SK-N-MC (cell line): ENCODE measurements around the gene INPP5D.
"Not testable (repeated sequence)": the region's sequence is repeated elsewhere in the genome, so short reads cannot be mapped to it uniquely, and the experiment has no call there.

Source experiments
- DNase-seq: peaks from one replicate; pipeline ENCODE4 v3.0.0-alpha.2; 2011; ENCODE audit warnings: low read depth, low spot score
- H3K27ac ChIP-seq: fragments of 200-600 bp; sonication (generic); 2 replicates; pipeline ENCODE4 v1.5.1; 2016; ENCODE audit warnings: mixed run types
- H3K36me3 ChIP-seq: fragments of 200-600 bp; sonication (generic); 2 replicates; pipeline ENCODE4 v1.6.1; 2017; ENCODE audit warnings: antibody characterized with exemption, low read length, mixed read lengths; ENCODE audit not compliant: insufficient read depth
- H3K4me3 ChIP-seq: fragments of 200-600 bp; sonication (generic); 2 replicates; pipeline ENCODE4 v1.5.1; 2016
- H3K9ac ChIP-seq: fragments of 200-600 bp; sonication (generic); 2 replicates; pipeline ENCODE4 v1.8.0; 2017; ENCODE audit warnings: mixed run types, mixed read lengths; ENCODE audit not compliant: insufficient read length
- H3K9me3 ChIP-seq: fragments of 200-600 bp; sonication (generic); 2 replicates; pipeline ENCODE4 v1.6.1; 2017; ENCODE audit warnings: low read depth, mild to moderate bottlenecking, antibody characterized with exemption, low read length, moderate library complexity, mixed read lengths
- EZH2 ChIP-seq: fragments of 200-600 bp; sonication (generic); IDR thresholded peaks from one replicate; pipeline ENCODE4 v1.6.1; 2017; ENCODE audit warnings: antibody characterized with exemption
- FOXP2 ChIP-seq: optimal IDR thresholded peaks from 2 replicates; pipeline ENCODE3; 2011; ENCODE audit warnings: mild to moderate bottlenecking, moderate library complexity; ENCODE audit not compliant: insufficient read depth; ENCODE audit errors: extremely low read length, control extremely low read depth
- POLR2AphosphoS5 ChIP-seq: IDR thresholded peaks from 2 replicates; pipeline ENCODE4 v1.6.1; 2012; ENCODE audit warnings: mild to moderate bottlenecking, low read depth, low read length, borderline replicate concordance

The INPP5D gene

DNA sequence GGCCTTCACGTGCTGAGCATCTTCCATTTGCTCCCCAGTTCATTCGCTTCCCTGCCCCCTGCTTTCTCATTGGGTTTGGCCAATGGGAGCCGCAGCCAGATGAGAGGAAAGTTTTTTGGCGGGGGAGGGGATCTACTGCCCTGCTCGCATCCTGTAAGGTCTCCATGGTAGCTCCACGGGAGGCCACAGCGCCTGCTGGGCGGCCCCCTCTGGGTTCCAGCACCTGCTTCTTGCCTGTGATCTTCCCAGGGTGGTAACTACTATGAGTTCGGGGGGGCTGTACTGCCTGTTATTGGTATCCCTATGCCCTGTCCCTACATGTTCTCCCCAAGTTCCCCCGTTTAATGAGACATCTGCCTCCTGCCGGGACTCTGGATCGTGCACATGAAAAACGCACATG lies 57.2 kb downstream of the INPP5D start:
- Histone ChIP-seq H3K4me3 (no peak overlapping the region), H3K36me3 (no peaks in the 10 kb centered on the region), H3K9me3 (no peaks in the 10 kb centered on the region), H3K27ac (no peak overlapping the region), H3K9ac (no peak overlapping the region)
- no peak for TF ChIP-seq FOXP2
- TF ChIP-seq EZH2, result no peak
- TF ChIP-seq POLR2AphosphoS5, result no peak
- DNase-seq, result no peak

DNA sequence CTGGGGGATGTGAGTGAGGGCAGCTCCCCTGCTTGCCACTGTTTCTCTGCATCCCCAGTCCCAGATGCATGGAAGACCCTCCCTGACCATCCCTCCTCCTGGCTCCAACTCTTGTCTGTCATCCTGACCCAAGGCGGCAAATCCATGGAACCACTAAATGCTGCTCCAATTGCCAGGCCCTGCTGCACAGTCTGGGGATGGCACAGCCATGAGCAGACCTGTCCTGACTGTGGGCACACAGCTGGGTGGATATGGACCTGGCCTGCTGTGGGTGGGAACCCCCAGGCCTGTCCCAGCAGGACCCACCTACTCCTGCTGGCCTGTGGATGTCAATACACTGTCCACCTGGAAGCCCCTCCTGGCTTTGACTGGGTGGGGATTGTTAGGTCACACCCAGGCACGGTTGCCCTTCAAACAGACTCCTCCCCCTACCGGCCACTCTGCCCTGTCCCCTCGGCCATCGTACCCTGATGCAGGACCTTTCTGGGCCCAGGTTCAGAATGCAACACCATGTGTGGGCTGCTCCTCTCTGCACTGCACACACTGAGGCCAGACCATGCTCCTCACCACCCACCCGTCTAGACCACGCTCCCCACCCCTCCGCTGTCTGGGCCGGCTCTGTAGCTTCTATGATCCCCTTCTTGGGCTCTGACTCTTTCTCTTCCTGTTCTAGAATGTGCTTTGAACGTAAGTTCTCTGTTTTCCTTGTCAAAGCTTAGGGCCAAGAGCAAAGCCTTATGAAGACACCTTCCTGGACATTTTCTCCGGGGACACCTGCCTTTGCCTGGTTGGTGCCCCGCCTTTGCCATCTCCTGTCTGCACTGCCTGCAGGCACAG lies 57.9 kb downstream of the INPP5D start:
- no peaks in the 10 kb centered on the region for H3K36me3 ChIP-seq
- no peak overlapping the region for H3K4me3 ChIP-seq
- TF ChIP-seq FOXP2 (no peak), EZH2 (no peak), POLR2AphosphoS5 (no peak)
- H3K9ac ChIP-seq, result no peak overlapping the region
- no peak for DNase-seq
- no peaks in the 10 kb centered on the region for H3K9me3 ChIP-seq
- no peak overlapping the region for H3K27ac ChIP-seq

DNA sequence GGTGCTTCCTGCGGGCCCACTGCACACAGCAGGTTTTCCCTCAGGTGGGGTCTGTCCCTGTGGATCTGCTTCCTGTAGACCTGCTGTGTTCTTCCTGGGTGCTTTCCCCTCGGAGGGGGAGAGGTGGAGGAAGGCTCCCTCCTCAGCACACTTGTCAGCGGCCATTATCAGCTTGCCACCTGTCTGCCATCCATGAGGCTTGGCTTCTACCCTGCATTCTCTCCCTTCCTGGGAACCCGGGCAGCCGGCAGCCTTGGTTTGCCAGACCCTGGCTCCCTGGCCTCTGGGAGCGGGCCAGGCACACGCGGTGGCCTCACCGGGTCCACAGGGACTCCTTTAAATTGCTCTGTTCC lies 58.5 kb downstream of the INPP5D start:
- no peak for DNase-seq
- no peak overlapping the region for H3K27ac ChIP-seq
- no peak overlapping the region for H3K4me3 ChIP-seq
- H3K9me3 ChIP-seq, result no peaks in the 10 kb centered on the region
- no peak for TF ChIP-seq EZH2
- no peak for TF ChIP-seq FOXP2
- TF ChIP-seq POLR2AphosphoS5, result no peak
- no peaks in the 10 kb centered on the region for H3K36me3 ChIP-seq
- H3K9ac ChIP-seq, result no peak overlapping the region

DNA sequence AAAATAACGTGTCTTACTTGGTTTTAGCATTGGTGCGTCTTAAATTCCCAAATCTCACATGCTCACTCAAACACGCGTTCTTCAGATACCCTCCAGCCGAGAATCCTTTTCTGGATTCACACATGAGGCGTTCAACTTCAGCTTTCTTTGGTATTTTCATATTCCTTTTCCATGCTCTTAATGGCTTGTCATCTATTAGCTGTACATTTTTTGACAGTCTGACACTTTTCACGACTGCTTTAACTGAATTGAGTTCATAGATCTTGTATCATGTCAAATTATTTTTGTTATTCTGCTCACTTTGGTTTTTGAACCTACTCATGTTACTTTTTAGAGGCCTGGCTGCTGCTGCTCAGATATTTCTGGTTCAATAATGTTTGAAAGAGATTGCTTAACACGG lies 59.0 kb downstream of the INPP5D start:
- H3K27ac ChIP-seq, result no peak overlapping the region
- TF ChIP-seq POLR2AphosphoS5 (no peak), FOXP2 (no peak), EZH2 (no peak)

DNA sequence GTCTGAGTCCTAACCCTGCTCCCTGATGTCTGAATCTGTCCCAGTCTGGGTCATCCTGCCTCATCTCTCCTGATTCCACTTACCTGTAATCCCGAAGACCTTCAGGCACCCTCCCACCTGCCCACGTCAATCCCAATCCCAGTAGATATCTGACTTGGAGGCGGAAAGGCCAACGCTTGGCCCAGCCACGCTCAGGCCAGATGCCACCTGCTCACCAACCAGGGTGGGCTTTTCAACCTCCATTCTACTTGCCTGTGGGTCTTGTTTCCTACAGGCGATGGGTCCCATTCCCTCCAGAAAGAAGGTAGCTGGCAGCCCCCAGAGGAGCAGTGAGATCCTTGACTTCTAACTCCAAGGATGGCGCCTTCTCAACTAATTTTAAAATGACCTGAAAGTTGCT lies 59.7 kb downstream of the INPP5D start:
- Histone ChIP-seq H3K27ac (no peak overlapping the region), H3K36me3 (no peaks in the 10 kb centered on the region), H3K9me3 (no peaks in the 10 kb centered on the region), H3K9ac (no peak overlapping the region), H3K4me3 (no peak overlapping the region)
- DNase-seq, result no peak
- TF ChIP-seq POLR2AphosphoS5 (no peak), FOXP2 (no peak)

More for the DNA sequence above, 59.0 kb downstream of the INPP5D start:
- Histone ChIP-seq H3K9me3 (no peaks in the 10 kb centered on the region), H3K36me3 (no peaks in the 10 kb centered on the region), H3K9ac (no peak overlapping the region), H3K4me3 (no peak overlapping the region)
- no peak for DNase-seq

DNA sequence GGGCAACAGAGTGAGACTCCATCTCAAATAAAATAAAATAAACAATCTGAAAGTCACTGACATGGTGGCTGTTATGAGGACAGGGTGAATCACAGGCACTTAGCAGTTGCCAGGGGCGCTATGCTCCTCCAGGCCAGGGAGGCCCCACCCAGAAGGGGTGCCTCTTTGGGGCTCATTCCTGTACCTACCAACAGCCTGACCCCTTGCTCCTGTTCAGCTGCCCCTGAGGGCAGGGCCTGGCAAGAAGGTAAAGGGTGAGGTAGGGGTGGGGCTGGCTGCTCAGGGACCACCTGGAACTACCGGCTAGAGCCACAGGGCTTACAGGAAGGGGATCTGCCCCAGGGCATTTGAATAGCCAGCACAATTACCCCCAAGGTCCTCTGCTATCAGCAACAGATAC lies 60.3 kb downstream of the INPP5D start:
- Histone ChIP-seq H3K9me3 (no peaks in the 10 kb centered on the region), H3K36me3 (no peaks in the 10 kb centered on the region), H3K27ac (no peak overlapping the region), H3K9ac (no peak overlapping the region), H3K4me3 (no peak overlapping the region)
- TF ChIP-seq EZH2 (no peak), POLR2AphosphoS5 (no peak), FOXP2 (no peak)
- no peak for DNase-seq

DNA sequence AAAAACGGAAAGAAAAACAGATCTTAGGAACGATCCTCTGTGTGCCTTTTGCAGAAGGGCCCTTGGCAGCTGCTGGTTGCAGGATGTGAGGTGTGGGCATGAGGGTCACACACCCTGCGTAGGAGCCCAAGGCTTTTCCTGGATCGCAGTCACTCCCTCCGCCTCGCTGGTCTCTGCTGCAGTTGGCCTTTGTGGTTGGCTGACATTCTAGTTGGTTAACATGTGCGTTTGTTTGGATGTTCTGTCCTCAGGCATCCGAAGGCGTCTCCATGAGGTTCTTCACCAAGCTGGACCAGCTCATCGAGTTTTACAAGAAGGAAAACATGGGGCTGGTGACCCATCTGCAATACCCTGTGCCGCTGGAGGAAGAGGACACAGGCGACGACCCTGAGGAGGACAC lies 61.7 kb downstream of the INPP5D start:
- H3K9ac ChIP-seq, result no peak overlapping the region
- no peaks in the 10 kb centered on the region for H3K36me3 ChIP-seq
- no peak for DNase-seq
- no peaks in the 10 kb centered on the region for H3K9me3 ChIP-seq
- H3K4me3 ChIP-seq, result no peak overlapping the region
- TF ChIP-seq POLR2AphosphoS5, result no peak
- H3K27ac ChIP-seq, result no peak overlapping the region

DNA sequence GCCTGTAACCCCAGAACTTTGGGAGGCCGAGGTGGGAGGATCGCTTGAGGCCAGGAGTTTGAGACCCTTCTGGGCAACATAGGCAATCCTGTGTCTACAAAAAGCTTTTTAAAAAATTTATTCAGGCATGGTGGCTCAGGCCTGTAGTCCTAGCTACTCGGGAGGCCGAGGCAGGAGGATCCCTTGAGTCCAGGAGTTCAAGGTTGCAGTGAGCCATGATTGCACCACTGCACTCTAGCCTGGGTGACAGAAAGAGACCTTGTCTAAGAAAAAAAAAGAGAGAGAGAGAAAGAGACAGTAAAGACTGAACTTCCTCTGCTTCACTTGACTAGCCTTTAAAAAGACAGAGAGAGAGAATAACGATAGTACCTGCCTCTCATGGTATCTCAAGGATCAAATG lies 62.4 kb downstream of the INPP5D start:
- TF ChIP-seq POLR2AphosphoS5 (no peak), EZH2 (no peak), FOXP2 (no peak)
- Histone ChIP-seq H3K9ac (no peak overlapping the region), H3K36me3 (no peaks in the 10 kb centered on the region), H3K4me3 (no peak overlapping the region), H3K27ac (no peak overlapping the region), H3K9me3 (no peaks in the 10 kb centered on the region)
- no peak for DNase-seq

DNA sequence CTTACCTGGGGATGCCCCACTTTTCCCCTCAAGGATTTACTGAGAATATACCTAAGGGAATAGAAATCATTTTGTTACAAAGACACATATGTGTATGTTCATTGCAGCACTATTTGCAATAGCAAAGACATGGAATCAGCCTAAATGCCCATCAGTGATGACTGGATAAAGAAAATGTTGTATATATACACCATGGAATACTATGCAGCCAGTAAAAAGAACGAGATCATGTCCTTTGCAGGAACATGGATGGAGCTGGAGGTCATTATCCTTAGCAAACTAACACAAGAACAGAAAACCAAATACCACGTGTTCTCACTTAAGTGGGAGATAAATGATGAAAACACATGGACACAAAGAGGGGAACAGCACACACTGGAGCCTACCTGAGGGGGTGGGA lies 63.4 kb downstream of the INPP5D start:
- not testable (repeated sequence) for H3K4me3 ChIP-seq, H3K9me3 ChIP-seq, H3K9ac ChIP-seq, H3K36me3 ChIP-seq, H3K27ac ChIP-seq, DNase-seq
